COR-L47 (cell line): ENCODE data around the gene ABCB11.
"Not testable (repeated sequence)": the region's sequence is repeated elsewhere in the genome, so short reads cannot be mapped to it uniquely, and the experiment has no call there.

Experiments used
- DNase-seq: peaks from one replicate; lab custom pipeline; 2025; lab: John Stamatoyannopoulos, UW

ABCB11 gene

DNA sequence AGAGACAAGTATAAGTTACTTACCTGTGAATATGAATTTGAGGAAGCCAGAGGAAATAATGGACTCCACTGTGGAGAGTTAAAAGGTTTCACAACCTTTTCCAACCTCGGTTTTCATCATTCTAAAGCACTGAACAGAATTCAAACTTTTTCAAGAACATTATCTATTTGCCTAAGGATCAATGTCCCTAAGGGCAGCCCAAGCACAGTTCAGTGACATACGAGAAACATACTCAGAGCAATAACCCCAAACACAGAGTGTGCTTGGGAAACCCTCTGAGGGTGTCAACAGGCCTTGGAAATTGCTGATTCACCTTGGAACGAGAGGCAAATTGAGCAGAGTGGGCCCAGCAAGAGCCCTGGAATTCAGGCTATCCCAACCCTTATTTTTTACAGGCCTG lies at the start of gene ABCB11:
TSS of gene ABCB11 (minus strand) at position 123 of the 400 bp plus-strand sequence. CDS start 13,199 bp downstream, outside the sequence.
- DNase-seq: no peak

GRCh38 chr2:169080250-169081069 lies 49.3 kb upstream of the ABCB11 start:
- DNase-seq: no peak

- DNase-seq: no peak
Observed at GRCh38 chr2:169077674-169078240, 46.6 kb upstream of the ABCB11 start.

DNA sequence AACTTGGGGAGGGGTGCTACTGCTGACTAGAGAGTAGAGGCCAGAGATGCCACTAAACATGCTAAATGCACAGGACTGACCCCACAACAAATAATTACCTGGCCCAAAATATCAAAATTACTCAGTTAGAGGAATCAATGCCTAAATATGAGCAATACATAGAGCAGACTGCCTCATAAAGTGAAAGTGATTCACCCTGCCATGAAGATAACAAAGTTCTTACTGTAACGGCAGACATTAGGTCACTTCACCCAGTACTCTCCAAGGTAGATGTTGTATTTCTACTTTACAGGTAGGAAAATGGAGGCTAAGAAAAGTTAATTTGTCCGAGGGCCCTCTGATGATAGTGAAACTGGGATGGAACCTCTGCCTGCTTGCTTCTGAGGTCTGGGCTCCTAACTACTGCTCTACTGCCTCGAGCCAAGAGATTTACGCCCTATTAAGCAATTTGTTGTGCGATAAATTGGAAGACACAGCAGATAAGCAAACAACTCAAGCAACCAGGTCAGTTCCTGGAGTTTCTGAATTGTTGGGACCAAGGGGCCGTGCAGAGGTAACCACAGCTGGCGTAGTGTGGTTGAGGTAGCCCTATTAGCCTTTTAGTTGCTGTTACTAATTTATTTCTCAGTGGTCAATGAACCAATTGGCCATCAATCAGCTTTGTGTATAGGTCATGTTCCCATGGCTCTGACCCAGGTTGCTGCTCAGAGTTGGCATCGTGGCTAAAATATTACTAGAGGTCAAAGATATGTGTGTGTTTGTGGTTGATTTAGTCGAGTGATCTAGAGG lies 43.0 kb upstream of the ABCB11 start:
- DNase-seq: no peak

DNA sequence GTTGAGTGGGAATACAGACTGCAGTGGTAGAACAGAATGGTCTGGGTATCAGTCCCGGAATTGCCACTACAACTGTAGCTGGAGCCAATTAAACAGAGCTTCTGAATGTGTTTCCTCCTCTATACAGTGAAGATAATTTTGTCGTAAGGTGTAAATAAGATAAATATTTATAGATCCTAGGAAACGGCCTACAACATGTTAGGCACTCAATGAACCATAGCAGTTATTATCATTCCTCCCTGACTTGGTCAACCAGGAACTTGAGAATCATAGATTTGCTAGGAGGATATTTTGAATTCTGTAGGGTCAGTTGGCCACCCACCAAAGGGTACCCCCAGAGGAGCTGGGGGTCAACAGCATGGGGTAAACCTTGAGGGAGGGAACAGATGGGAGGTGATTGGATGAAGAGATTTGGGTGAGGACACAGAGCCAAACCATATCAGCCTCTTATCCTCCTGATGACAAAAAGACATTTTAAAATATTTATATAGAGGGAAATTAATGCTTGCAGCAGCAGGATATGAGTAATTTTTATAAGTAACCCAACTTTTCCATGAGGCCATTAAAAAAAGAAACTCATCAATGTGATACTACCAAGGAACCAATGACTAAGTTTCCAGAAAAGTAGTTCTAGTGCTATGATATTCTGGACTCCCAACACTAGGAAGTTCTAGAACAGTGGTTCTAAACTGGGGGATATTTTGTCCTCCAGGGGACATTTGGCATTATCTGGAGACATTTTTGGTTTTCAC lies 42.3 kb upstream of the ABCB11 start:
- DNase-seq: no peak

DNA sequence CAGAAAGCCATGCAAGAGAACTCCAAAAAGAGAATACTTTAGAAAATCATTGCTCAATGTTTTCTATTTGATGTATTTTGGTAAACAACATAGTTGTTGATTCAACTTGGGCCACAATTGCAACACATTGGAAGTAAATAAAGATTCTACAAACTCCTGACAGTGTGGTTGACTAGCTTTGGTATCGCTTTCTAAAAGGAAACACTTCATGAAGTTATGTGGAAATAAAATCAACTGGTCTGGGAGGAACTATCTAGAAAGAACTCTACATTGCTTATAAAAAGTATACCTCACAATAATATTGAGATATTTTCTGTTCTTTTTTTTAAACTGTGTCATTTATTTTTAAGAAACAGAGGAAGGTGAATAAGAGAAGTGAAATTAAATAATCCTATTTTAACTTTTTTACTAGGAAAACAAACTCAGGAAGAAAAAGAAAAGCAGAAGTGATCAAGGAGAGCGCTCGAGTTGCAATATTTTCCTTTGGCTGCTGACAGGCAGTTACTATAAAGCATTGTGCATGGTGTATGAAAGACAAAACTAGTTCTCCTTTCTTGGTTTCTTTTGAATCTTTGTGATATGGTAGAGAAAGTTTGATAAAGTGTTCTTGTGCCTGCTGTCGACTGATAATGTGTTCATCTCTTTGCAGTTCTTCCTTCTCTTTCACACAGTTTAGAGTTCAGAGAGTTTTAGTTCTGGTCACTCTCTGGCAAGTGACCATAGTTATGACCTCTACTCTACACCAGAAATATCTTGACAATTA lies 41.2 kb upstream of the ABCB11 start:
- no peak for DNase-seq

- DNase-seq: no peak
Observed at GRCh38 chr2:169071455-169071854, 40.3 kb upstream of the ABCB11 start.

DNA sequence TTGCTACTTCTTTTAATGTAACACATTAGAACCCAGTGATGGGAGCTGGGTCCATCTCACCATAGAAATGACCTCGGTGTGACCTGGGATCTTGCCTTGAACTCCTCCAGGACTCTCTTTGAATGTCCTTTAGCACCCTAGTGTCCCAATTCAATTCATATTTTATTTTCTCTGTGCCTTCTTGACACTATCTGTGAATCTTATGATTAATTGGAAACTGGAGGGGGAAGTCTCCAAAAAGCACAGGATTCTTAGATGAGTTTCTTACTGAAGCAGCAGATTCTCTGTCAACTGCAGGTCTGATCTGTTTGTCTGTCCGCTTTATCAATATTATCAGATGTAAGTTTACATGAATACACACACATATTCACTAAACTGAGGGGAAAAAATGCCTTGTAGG lies 38.7 kb upstream of the ABCB11 start:
- DNase-seq: no peak

GRCh38 chr2:169069341-169069740 lies 38.2 kb upstream of the ABCB11 start, which contains the start of gene DHRS9:
Gene DHRS9 (plus strand): TSS chr2:169069563. CDS start chr2:169081582, 12,019 bp downstream.
- DNase-seq: no peak

DNA sequence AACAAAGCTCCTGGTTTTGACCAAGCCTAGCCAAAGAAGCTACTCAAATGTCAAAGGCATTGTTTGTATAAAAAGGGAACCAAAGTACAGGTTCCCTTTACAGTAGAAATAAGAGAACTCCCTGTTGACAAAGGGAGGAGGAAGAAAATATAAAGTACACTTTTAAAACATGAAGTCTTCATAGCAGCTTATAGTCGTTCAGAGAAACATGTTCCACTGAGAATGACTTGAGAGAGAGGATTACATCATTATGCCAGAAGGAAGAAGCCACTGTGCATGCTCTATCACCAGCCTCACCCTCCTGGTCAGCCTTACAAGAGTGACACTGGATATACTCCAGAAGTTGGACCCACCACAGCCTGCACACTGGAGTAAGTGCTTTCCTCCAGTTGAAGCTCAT lies 35.8 kb upstream of the ABCB11 start:
- no peak for DNase-seq

- no peak for DNase-seq
Observed at GRCh38 chr2:169065864-169066517, 34.9 kb upstream of the ABCB11 start.

GRCh38 chr2:169065422-169065821 lies 34.3 kb upstream of the ABCB11 start:
- no peak for DNase-seq

- not testable (repeated sequence) for DNase-seq
Observed at GRCh38 chr2:169064199-169064598, 33.1 kb upstream of the ABCB11 start.

- not testable (repeated sequence) for DNase-seq
Observed at GRCh38 chr2:169054575-169054974, 23.5 kb upstream of the ABCB11 start.

GRCh38 chr2:169050476-169051240 lies 19.5 kb upstream of the ABCB11 start:
- no peak for DNase-seq

GRCh38 chr2:169049142-169049541 lies 18.0 kb upstream of the ABCB11 start:
- DNase-seq: no peak

DNA sequence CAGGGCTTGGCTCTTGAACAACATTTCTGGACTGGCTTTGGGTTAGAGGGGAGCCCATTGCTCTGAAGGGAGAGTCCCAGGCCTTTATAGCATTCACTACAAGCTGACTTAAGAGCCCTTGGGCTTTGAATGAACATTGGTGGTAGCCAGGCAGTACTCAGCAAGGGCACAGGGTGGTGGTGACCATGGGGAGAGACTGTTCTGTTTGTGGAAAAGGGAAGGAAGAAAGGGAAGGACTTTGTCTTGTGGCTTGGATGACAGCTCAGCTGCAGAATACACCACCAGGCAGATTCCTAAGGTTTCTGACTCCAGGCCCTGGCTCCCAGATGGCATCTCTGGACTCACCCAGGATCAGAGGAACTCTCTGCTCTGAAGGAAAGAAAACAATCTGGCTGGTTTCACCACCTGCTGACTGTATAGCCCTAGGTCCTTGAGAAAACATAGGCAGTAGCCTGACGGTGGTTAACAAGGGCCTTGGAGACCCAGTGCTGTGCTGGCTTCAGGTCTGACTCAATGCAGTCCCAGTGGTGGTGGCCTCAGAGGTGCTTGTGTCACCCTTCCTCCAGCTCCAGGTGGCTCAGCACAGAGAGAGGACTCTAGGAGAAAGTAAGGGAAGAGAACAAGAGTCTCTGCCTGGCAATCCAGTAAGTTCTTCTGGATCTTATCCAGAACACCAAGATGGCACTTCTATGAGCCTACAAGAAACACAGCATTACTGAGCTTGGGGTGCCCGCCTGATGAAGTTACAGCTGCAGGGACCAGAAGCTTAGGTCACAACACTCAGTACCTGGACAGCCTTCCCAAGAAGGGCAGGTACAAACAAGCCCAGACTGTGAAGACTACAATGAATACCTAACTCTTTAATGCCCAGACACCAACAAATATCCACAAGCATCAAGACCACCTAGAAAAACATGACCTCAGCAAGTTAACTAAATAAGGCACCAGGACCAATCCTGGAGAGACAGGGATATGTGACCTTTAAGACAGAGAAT lies 16.4 kb upstream of the ABCB11 start:
- no peak for DNase-seq

GRCh38 chr2:169046440-169047151 lies 15.5 kb upstream of the ABCB11 start:
- no peak for DNase-seq
